Heart left ventricle (tissue), 13 donors: ENCODE data around the gene BIRC2.

Experiments
- POLR2A ChIP-seq, 2 donors: fragments of 450-650 bp; IDR thresholded peaks; one replicate each; pipeline ENCODE4 v1.6.1; 2017; ENCODE audit warnings: antibody characterized with exemption in 2 of 2, mild to moderate bottlenecking in 2 of 2, moderate library complexity in 2 of 2
- TF ChIP-seq, protein P1 (sequence below), 12 donors: fragments of 200-600 bp; sonication (generic) in 4 of 12; IDR thresholded peaks; one replicate each; pipeline versions ENCODE4 v1.5.0 to v1.8.0; 2018 to 2022; ENCODE audit warnings: antibody characterized with exemption in 12 of 12, mild to moderate bottlenecking in 5 of 12
- donor health status: ischemic (EF 13 %, LVEDD 7.1; RV severe dilation, severe dysfunction).
- donor health status: DM: no; HTN: yes; CAD: no.
- donor health status: DM: no; HTN: no; CAD: no.
- donor health status: ischemic (EF 25% LVEDD 6.9; RV normal size, moderate dysfunction).
- donor health status: ischemic (EF 25% LVEDD 5.7; RV mildly dilated, moderate dysfunction).
- donor health status: ischemic (EF 35%, LVEDD 5.7; RV mildly dilated, moderate dysfunction).
- donor health status: nonischemic (EF 11% LVEDD 7.7; RV severe dilation, severe dysfunction).
- donor health status: DM: yes; HTN: yes; CAD: no.
- donor health status: PGD.
- donor health status: ischemic (EF 29% LVEDD 5.4; RV normal size, mild dysfunction).
- donor health status: nonischemic (EF 23%, LVEDD 6.1; RV moderate dilation, normal function).

DNA sequence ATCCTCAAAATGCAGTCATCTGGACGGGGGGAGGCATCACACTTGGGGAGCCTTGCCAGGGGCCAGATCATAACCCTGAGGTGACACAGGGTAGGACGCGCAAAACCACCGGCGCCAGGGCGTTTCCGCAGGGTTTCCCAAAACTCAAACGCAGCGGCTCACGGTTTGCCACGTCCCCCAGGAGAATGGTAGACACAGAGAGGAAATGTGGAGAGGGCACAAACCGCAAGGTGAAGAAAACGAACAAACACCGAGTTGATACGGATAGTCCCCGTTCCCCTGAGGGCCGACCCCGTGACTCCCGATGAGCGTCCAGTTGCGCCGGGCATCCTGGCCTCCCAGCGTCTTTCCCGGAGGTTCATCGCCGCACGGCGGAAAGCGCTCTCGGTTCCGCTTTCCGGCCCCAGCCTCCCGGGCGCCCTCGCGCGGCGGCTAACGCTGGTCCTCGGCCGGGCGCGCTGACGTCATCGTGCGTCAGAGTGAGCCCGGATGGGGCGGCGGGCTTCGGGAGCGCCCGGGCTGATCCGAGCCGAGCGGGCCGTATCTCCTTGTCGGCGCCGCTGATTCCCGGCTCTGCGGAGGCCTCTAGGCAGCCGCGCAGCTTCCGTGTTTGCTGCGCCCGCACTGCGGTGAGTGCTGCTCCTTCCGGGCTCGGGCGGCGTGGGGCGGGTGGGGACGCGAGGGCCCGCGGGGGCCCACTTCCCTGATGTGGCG, at the start of gene BIRC2:
- TF ChIP-seq, protein P1, sequence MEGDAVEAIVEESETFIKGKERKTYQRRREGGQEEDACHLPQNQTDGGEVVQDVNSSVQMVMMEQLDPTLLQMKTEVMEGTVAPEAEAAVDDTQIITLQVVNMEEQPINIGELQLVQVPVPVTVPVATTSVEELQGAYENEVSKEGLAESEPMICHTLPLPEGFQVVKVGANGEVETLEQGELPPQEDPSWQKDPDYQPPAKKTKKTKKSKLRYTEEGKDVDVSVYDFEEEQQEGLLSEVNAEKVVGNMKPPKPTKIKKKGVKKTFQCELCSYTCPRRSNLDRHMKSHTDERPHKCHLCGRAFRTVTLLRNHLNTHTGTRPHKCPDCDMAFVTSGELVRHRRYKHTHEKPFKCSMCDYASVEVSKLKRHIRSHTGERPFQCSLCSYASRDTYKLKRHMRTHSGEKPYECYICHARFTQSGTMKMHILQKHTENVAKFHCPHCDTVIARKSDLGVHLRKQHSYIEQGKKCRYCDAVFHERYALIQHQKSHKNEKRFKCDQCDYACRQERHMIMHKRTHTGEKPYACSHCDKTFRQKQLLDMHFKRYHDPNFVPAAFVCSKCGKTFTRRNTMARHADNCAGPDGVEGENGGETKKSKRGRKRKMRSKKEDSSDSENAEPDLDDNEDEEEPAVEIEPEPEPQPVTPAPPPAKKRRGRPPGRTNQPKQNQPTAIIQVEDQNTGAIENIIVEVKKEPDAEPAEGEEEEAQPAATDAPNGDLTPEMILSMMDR (IDR thresholded peaks at IDR 0.05), result peak; percentile 64 to 88 (median 76)
- TF ChIP-seq POLR2A (IDR thresholded peaks at IDR 0.05), result peak; percentile 54 to 79
